ENCODE results near the gene GDI2.
A peak's percentile ranks its signal among the peaks of the same experiment; 100 is the strongest.
"Not testable (repeated sequence)": the region's sequence is repeated elsewhere in the genome, so short reads cannot be mapped to it uniquely, and the experiment has no call there.

Gene GDI2

GRCh38 chr10:5827841-5828240 is 14.6 kb upstream of the GDI2 start:
- no peak for DNase-seq (ENCODE audit: low spot score)

DNA sequence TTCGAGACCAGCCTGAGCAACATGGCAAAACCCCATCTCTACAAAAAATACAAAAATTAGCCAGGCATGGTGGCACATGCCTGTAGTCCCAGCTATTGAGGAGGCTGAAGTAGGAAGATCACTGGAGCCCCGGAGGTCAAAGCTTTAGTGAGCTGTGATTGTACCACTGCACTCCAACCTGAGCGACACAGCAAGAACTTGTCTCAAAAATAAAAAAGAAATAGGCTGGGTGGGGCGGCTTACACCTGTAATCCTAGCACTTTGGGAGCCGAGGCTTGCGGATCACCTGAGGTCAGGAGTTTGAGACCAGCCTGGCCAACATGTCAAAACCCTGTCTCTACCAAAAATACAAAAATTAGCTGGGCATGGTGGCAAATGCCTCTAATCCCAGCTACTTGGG is 13.3 kb upstream of the GDI2 start:
- DNase-seq (ENCODE audit: low spot score) = not testable (repeated sequence)

- DNase-seq (ENCODE audit: low spot score) = no peak
Measured at GRCh38 chr10:5818894-5819293, 5.7 kb upstream of the GDI2 start.

- no peak for DNase-seq (ENCODE audit: low spot score)
Measured at GRCh38 chr10:5818048-5818331, 4.8 kb upstream of the GDI2 start.

- DNase-seq (ENCODE audit: low spot score) = no peak
Measured at GRCh38 chr10:5817322-5818047, 4.3 kb upstream of the GDI2 start.

DNA sequence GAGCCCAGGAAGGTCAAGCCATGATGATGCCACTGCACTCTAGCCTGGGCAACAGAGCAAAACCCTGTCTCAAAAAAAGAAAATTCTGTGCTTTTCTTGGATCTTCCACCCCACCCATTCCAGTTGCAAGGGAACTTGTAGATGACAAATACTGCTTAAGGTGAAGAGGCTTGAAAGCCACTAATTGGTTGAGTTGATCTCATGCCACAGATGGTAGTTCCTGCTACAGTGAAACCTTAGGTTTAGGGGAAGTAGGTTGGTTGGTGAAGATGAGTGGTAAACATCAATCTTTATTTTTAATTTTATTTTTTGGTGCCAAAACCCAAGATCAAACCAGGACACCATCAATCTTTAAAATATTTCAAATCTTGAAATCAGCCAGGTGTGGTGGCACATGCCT is 2.9 kb upstream of the GDI2 start:
- DNase-seq (ENCODE audit: low spot score) = no peak

- DNase-seq (ENCODE audit: low spot score) = peak; percentile 21
Measured at GRCh38 chr10:5814110-5815107, 1.2 kb upstream of the GDI2 start.

GRCh38 chr10:5813091-5813340 is 218 bp downstream of the GDI2 start:
- no peak for DNase-seq (ENCODE audit: low spot score)

GRCh38 chr10:5812283-5813090 is 747 bp downstream of the GDI2 start:
- peak; percentile 23 for DNase-seq (ENCODE audit: low spot score)

DNA sequence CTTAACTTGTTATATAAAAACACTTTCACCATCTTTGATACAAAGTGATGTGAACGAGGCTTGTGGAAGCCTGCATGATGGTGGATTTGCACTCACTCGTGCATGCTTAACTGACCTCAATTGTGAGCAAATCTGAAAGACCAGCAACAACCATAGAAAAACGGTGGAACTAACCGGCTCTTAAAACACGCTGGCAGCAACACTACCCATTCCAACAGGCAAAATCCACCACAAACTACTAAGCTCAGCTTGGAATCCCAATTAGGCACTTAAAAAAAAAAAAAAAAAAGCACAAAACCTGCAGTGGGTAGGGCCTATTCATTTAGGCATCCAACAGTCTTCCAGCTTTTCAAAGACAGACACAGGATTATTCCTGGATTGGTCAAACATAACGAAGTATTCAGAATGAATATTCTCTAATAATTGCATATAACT is 1.8 kb downstream of the GDI2 start:
- DNase-seq (ENCODE audit: low spot score) = no peak

DNA sequence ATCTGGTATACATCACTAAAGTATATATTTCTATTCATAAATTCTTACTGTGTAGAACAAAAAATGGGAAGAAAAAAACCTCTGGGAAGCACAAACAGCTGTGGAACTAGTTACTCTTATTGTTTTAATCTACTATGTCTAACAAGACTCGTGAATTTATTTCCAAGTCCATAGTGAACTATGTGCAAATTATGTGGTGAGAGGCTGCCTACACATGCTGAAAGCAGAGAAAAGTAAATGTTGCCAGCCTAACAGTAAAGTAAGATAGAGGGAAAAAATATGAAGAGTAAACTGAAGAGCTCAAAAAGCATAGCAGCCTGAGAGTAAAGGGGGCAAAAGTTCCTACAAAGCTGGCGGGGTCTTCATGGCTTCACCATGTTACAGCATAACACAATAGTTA is 3.0 kb downstream of the GDI2 start:
- no peak for DNase-seq (ENCODE audit: low spot score)

- peak; percentile 33 for DNase-seq (ENCODE audit: low spot score)
Measured at GRCh38 chr10:5809527-5810154, 3.6 kb downstream of the GDI2 start.

DNA sequence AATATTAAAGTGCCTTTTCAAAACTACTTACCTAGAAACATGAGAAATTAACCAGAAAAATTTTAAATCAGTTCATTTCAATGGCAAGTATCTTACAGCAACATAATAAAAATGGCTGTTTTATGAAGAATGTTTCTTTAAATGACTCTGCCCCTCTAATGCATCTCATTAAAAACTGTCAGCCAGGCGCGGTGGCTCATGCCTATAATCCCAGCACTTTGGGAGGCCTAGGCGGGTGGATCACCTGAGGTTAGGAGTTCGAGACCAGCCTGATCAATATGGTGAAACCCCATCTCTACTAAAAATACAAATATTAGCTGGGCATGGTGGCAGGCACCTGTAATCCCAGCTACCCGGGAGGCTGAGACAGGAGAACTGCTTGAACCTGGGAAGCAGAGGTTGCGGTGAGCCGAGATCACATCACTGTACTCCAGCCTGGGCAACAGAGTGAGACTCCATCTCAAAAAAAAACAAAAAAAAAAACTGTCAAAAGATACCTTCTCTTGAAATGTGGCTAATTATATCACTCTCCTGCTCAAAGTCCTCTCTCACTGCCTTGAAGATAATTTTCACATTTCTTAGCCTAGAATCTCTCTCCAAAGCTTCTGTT is 4.3 kb downstream of the GDI2 start:
- not testable (repeated sequence) for DNase-seq (ENCODE audit: low spot score)

DNA sequence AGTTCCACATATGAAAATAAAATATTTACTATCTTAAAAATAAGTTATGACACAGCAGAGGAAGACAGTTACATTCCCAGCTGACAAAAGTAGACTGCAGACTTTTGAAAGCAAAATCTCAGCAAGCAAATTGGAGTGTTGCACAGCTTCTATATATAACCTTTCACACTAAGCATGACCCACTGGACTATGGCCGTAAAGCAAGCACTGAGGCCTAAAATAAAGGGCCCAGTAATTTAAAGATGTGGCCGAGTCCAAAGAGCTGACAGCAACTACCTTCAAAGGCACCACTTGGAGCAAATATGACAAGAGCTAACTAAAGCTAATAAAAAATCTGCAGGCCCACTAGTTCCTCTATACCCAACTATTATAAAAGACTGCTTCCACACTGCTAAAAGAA is 6.5 kb downstream of the GDI2 start:
- DNase-seq (ENCODE audit: low spot score) = no peak

- DNase-seq (ENCODE audit: low spot score) = no peak
Measured at GRCh38 chr10:5805711-5806110, 7.5 kb downstream of the GDI2 start.

- DNase-seq (ENCODE audit: low spot score) = no peak
Measured at GRCh38 chr10:5805260-5805659, 8.0 kb downstream of the GDI2 start.

DNA sequence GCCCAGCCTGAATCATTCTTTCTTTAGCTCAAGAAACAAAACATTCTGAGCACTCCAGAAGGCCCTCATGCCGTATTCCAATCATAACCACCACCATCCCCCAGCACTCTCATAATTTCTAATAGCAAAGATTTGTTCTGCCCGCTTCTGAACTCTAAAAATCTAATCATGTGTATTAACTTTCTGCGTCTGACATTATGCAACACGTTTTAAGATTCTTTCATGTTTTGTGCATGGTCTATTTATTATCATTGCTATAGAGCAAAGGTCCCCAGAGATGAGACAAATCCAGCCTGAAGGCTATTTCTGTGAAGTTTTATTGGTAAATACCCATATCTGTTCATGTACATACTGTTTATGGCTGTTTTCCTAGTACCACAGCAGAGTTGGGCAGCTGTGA is 8.8 kb downstream of the GDI2 start:
- no peak for DNase-seq (ENCODE audit: low spot score)

DNA sequence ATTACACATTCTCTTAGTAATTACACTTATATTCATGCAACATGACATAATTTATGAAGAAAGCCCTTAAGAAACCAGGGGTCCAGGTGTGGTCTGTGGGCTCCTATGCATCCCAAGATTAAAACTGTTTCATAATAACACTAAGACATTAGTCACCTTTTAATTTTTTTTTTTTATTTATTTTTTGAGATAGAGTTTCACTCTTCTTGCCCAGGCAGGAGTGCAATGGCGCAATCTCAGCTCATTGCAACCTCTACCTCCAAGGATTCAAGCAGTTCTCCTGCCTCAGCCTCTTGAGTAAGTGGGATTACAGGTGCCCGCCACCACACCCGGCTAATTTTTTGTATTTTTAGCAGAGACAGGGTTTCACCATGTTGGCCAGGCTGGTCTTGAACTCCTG is 12.5 kb downstream of the GDI2 start:
- DNase-seq (ENCODE audit: low spot score) = no peak

DNA sequence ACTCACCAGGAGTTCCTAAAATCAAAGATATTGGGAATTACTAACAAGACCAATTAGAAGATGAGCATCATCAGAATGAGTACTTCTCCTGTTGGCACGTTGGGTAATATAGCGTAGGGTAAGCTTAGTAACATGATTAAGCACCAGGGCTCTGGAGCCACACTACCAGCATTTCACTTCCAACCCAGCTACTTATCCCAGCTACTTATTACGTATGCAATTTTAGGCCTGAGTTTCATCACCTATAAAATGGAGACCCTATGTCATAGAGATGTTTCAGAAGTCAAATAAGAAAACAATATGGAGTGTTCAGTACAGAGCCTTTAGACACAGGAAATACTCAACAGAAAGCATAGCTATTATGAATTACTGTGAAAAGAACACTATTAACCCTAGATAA is 19.0 kb downstream of the GDI2 start:
- DNase-seq (ENCODE audit: low spot score) = no peak

GRCh38 chr10:5789626-5790025 is 23.6 kb downstream of the GDI2 start:
- DNase-seq (ENCODE audit: low spot score) = no peak

DNA sequence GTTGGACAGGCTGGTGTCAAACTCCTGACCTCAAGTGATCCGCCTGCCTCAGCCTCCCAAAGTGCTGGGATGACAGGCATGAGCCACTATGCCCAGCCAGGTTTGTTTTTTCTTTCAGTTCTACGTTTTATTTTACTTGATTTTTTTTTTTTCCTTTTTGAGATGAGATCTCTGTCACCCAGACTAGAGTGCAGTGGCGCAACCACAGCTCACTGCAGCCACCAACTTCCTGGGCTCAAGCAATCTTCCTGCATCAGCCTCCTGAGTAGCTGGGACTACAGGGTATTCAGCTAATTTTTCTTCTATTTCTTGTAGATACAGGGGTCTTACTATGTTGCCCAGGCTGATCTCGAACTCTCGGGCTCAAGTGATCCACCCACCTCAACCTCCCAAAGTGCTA is 24.3 kb downstream of the GDI2 start:
- DNase-seq (ENCODE audit: low spot score) = no peak

DNA sequence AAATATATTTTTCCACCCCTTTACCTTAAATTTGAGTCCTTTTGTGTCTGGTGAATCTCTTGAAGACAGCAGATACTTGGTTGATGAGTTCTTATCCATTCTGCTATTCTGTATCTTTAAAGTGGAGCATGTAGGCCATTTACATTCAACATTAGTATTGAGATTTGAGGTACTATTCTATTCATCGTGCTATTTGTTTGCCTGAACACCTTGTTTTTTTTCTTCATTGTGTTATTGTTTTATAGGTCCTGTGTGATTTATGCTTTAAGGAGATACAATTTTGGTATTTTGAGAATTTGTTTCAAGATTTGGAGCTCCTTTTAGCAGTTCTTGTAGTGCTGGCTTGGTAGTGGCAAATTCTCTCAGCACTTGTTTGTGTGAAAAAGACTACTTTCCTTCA is 29.9 kb downstream of the GDI2 start:
- DNase-seq (ENCODE audit: low spot score) = no peak

All from CD4-positive, alpha-beta T cell treated with Interleukin-2 at 100 ng/mL for 4 hours (primary cell).